Suprapubic skin (tissue), 4 donors: ENCODE data around the gene ZNF606. TPM values are rescaled to one million over a fixed set of nuclear protein-coding genes. Genes with fewer than 3 reads are reported as not detected.

ENCODE experiments used
- DNase-seq, 2 donors: peaks; one replicate each; pipeline ENCODE4 v3.0.0-alpha.2; 2019; ENCODE audit warnings: low spot score in 2 of 2
- H3K27ac ChIP-seq: fragments of 200-600 bp; sonication (generic); one replicate; pipeline ENCODE4 v1.5.1; 2019
- H3K27me3 ChIP-seq: fragments of 200-600 bp; sonication (generic); one replicate; pipeline ENCODE4 v1.5.1; 2019
- H3K36me3 ChIP-seq: fragments of 200-600 bp; sonication (generic); one replicate; pipeline ENCODE4 v1.5.1; 2019
- H3K4me1 ChIP-seq: fragments of 200-600 bp; sonication (generic); one replicate; pipeline ENCODE4 v1.5.1; 2019
- H3K4me3 ChIP-seq: fragments of 200-600 bp; sonication (generic); one replicate; pipeline ENCODE4 v1.5.1; 2019; ENCODE audit warnings: mild to moderate bottlenecking
- H3K9me3 ChIP-seq: fragments of 200-600 bp; sonication (generic); one replicate; pipeline ENCODE4 v1.5.1; 2019
- EP300 ChIP-seq: sonication (generic); formaldehyde crosslinking; IDR thresholded peaks from one replicate; pipeline ENCODE4 v1.6.1; 2017; ENCODE audit warnings: antibody characterized with exemption
- POLR2A ChIP-seq, 2 donors: fragments of 450-650 bp; IDR thresholded peaks; one replicate each; pipeline ENCODE4 v1.6.1; 2017; ENCODE audit warnings: antibody characterized with exemption in 2 of 2, mild to moderate bottlenecking in 2 of 2, moderate library complexity in 2 of 2
- POLR2AphosphoS5 ChIP-seq, 3 donors: sonication (generic); formaldehyde crosslinking; IDR thresholded peaks; one replicate each; pipeline ENCODE4 v1.6.1; 2017; ENCODE audit warnings: antibody characterized with exemption in 3 of 3
- WGBS: methylation state at CpG from one replicate; pipeline ENCODE4 v1.1.5; 2018; 5-methylcytosine and 5-hydroxymethylcytosine counted together
- total RNA-seq, 4 donors: library from RNA; depleted of rRNA; stranded (reverse); fragments of >200 nt; gene quantifications; one replicate each; pipeline ENCODE4 v1.1.0, GENCODE V29; 2016
- TF ChIP-seq, protein P1 (sequence below), 2 donors: fragments of 200-600 bp in 1 of 2; fragments of 450-650 bp in 1 of 2; sonication (generic) in 1 of 2; IDR thresholded peaks; one replicate each; pipeline ENCODE4 v1.5.1; 2016 to 2019; ENCODE audit warnings: antibody characterized with exemption in 2 of 2, mild to moderate bottlenecking in 1 of 2, moderate library complexity in 1 of 2

ZNF606 gene
- 10 to 100 TPM in 3 of 4 donors, 1 to 10 TPM in 1; 4.0 to 21.9 (median 14.3) TPM for total RNA-seq

DNA sequence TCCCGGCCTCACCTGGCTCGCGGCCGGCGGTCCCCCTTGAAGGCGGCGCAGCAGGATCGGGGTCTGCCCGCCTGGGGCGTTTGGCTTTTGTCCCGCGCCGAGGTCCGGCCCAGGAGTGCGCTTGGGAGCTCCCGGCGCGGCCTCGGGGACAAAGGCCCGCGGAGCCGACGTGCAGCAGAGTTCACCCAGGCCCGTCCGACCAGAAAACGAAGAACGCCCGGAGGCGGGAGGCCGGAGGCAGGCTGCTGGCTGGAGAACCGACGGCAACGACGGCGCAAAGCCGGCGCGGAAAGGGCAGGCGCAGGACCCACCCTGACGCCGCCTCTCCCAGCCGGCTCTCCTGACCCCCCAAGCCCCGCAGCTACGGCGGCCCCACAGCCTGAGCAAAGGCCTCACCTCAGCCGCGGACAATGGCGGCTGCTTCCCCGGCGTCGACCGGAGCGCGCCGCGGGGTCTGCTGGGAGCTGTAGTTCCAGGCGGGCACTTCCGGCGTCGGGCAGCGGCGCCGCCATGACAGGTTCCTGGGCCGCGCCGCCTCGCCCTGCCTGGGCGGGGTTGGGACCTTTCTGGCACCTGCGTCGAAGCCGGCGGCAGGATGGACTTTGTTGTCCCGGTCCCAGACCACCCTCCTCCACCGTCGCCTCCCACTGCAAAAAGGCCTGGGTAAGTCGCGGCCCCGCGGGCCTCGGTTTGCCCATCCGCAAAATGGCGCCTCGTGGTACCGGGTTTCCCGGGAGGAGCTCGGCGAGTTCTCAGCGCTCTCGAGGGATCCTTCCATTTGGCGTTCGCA is at the start of gene ZNF606:
Gene ZNF606, minus strand, starts transcription at position 437 of the 790 bp plus-strand sequence. CDS start 1,501 bp downstream, outside the sequence.
- H3K4me1 ChIP-seq: peaks cover 26% of the 10 kb centered on the region
- H3K36me3 ChIP-seq: peaks cover 60% of the 10 kb centered on the region
- peak within 1 kb of the TSS; percentile 95 for H3K4me3 ChIP-seq
- H3K9me3 ChIP-seq: peaks cover 11% of the 10 kb centered on the region
- peak within 1 kb of the TSS; percentile 92 for H3K27ac ChIP-seq
- WGBS: under 1% methylated on average over 77 of the region's 91 CpGs
- TF ChIP-seq, protein P1, sequence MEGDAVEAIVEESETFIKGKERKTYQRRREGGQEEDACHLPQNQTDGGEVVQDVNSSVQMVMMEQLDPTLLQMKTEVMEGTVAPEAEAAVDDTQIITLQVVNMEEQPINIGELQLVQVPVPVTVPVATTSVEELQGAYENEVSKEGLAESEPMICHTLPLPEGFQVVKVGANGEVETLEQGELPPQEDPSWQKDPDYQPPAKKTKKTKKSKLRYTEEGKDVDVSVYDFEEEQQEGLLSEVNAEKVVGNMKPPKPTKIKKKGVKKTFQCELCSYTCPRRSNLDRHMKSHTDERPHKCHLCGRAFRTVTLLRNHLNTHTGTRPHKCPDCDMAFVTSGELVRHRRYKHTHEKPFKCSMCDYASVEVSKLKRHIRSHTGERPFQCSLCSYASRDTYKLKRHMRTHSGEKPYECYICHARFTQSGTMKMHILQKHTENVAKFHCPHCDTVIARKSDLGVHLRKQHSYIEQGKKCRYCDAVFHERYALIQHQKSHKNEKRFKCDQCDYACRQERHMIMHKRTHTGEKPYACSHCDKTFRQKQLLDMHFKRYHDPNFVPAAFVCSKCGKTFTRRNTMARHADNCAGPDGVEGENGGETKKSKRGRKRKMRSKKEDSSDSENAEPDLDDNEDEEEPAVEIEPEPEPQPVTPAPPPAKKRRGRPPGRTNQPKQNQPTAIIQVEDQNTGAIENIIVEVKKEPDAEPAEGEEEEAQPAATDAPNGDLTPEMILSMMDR (IDR thresholded peaks at IDR 0.05): no peak
- TF ChIP-seq EP300 (no peak), POLR2A (IDR thresholded peaks at IDR 0.05) (peak in 1 of 2 donors; percentile 73), POLR2AphosphoS5 (IDR thresholded peaks at IDR 0.05) (peak in 2 of 3 donors; percentile 80 to 82)
- DNase-seq: peak; percentile 88 to 89
- H3K27me3 ChIP-seq: no peaks in the 10 kb centered on the region

DNA sequence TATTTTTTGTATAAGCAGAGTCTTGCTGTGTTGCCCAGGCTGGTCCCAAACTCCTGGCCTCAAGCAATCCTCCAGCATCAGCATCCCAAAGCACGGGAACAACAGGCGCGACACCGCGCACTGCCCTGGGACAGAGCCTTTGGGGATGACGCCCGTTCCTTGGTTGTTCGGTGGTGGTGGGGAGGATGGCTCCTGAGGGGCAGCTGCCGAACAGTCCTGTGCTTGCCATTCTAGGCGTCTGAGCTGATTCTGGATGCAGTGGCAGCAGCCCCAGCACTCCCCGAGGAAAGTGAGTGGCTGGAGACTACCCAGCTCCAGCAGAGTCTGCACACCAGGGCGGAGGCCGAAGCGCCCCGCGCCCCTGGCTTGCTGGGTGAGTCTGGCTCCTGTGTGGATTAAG is 49.6 kb upstream of the ZNF606 start:
- WGBS: 96% methylated on average over 8 of the region's 16 CpGs
- TF ChIP-seq, protein P1 (IDR thresholded peaks at IDR 0.05): no peak
- no peak for TF ChIP-seq EP300
- TF ChIP-seq POLR2A (IDR thresholded peaks at IDR 0.05): no peak
- no peak for TF ChIP-seq POLR2AphosphoS5 (IDR thresholded peaks at IDR 0.05)
- no peaks in the 10 kb centered on the region for H3K4me1 ChIP-seq
- peaks cover 16% of the 10 kb centered on the region for H3K9me3 ChIP-seq
- no peak overlapping the region for H3K27ac ChIP-seq
- peaks cover 3% of the 10 kb centered on the region for H3K27me3 ChIP-seq
- no peak overlapping the region for H3K4me3 ChIP-seq
- DNase-seq: no peak
- no peaks in the 10 kb centered on the region for H3K36me3 ChIP-seq

DNA sequence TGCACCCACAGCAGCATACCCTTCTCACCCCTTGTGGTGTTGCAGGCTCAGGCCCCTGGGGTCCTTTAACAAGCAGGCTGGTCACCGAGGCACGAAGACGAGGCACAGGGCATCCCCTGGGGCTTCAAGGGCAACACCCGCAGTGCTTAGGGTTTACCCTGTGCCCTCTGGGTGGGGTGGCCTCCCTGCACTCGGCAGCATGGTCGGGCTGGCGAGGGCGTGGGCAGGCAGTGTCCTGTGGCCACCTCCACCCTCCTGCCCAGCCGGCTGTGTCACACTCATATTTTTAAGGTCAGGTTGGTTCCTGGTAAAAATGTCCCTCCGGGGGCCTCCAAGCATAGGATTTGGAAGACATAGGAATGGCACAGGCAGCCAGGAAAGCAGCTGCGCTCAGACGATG is 45.1 kb upstream of the ZNF606 start:
- no peak overlapping the region for H3K27ac ChIP-seq
- no peak for DNase-seq
- no peaks in the 10 kb centered on the region for H3K4me1 ChIP-seq
- H3K27me3 ChIP-seq: no peaks in the 10 kb centered on the region
- H3K36me3 ChIP-seq: no peaks in the 10 kb centered on the region
- WGBS: 93% methylated on average over 4 of the region's 12 CpGs
- TF ChIP-seq, protein P1 (IDR thresholded peaks at IDR 0.05): no peak
- TF ChIP-seq POLR2AphosphoS5 (IDR thresholded peaks at IDR 0.05) (no peak), POLR2A (IDR thresholded peaks at IDR 0.05) (no peak), EP300 (no peak)
- H3K9me3 ChIP-seq: peaks cover 24% of the 10 kb centered on the region
- H3K4me3 ChIP-seq: no peak overlapping the region

DNA sequence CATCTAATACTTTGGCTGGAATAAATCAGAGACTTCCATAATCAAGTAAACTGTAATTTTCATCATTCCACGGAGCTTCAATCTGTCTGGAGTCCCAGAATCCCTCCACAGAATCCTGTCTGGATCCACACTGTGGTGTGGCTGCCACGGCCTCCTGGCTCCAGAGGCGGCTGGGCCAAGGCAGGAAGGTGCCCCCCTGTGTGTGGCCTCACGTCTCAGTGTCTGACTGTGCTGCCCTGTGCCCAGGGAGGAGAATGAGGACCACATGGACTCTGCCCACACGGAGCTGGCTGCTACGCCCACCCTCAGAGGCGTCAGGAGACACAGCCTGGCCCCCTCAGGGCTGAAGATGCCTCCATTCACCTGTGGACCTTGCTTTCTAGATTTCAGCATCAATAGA is 44.2 kb upstream of the ZNF606 start:
- TF ChIP-seq EP300 (no peak), POLR2A (IDR thresholded peaks at IDR 0.05) (no peak), POLR2AphosphoS5 (IDR thresholded peaks at IDR 0.05) (no peak)
- TF ChIP-seq, protein P1 (IDR thresholded peaks at IDR 0.05): no peak
- WGBS: 82% methylated on average over 3 of the region's 7 CpGs
- no peaks in the 10 kb centered on the region for H3K4me1 ChIP-seq
- DNase-seq: no peak
- no peaks in the 10 kb centered on the region for H3K27me3 ChIP-seq
- H3K36me3 ChIP-seq: no peaks in the 10 kb centered on the region
- peaks cover 24% of the 10 kb centered on the region for H3K9me3 ChIP-seq
- no peak overlapping the region for H3K27ac ChIP-seq
- H3K4me3 ChIP-seq: no peak overlapping the region

DNA sequence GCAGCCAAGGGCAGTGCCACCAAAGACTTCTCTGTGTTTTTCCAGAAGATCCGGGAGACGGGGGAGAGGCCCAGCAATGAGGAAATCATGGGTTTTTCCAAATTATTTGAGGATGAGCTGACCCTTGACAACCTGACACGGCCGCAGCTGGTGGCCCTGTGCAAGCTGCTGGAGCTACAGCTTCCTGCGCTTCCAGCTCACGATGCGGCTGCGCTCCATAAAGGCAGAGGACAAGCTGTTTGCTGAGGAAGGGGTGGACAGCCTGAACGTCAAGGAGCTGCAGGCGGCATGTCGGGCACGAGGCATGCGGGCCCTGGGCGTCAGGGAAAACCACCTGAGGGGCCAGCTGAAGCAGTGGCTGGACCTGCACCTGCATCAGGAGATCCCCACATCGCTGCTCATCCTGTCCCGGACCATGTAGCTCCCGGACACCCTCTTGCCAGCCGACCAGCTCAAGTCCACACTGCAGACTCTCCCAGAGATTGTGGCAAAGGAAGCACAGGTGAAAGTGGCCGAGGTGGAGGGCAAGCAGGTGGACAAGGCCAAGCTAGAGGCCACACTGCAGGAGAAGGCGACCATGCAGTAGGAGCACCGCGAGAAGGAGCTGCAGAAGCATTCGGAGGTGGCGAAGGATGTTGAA is 42.9 kb upstream of the ZNF606 start:
- Histone ChIP-seq H3K4me3 (no peak overlapping the region), H3K9me3 (peaks cover 21% of the 10 kb centered on the region), H3K27ac (no peak overlapping the region), H3K27me3 (no peaks in the 10 kb centered on the region), H3K4me1 (no peaks in the 10 kb centered on the region), H3K36me3 (no peaks in the 10 kb centered on the region)
- 95% methylated on average over 14 of the region's 24 CpGs for WGBS
- TF ChIP-seq, protein P1 (IDR thresholded peaks at IDR 0.05): no peak
- no peak for TF ChIP-seq POLR2A (IDR thresholded peaks at IDR 0.05)
- no peak for DNase-seq
